Right lung (tissue), 5 donors: ENCODE measurements around the gene RAB35. TPM values are rescaled to one million over a fixed set of nuclear protein-coding genes. Genes with fewer than 3 reads are reported as not detected.

Experiments
- DNase-seq, 2 donors: peaks; one replicate each; pipeline ENCODE4 v3.0.0-alpha.2; 2013
- polyA plus RNA-seq, 5 donors: library from polyadenylated mRNA; unstranded; fragments of 120-200 nt; gene quantifications; one replicate each; pipeline versions ENCODE4 v1.2.1 to v1.2.3, GENCODE V29; 2013; ENCODE audit warnings: inconsistent platforms in 1 of 5, low replicate concordance in 1 of 5; ENCODE audit not compliant: insufficient read length in 5 of 5, insufficient read depth in 1 of 5

RAB35 gene
- polyA plus RNA-seq, 5 donors = 32.9 to 42.9 (median 35.5) TPM

DNA sequence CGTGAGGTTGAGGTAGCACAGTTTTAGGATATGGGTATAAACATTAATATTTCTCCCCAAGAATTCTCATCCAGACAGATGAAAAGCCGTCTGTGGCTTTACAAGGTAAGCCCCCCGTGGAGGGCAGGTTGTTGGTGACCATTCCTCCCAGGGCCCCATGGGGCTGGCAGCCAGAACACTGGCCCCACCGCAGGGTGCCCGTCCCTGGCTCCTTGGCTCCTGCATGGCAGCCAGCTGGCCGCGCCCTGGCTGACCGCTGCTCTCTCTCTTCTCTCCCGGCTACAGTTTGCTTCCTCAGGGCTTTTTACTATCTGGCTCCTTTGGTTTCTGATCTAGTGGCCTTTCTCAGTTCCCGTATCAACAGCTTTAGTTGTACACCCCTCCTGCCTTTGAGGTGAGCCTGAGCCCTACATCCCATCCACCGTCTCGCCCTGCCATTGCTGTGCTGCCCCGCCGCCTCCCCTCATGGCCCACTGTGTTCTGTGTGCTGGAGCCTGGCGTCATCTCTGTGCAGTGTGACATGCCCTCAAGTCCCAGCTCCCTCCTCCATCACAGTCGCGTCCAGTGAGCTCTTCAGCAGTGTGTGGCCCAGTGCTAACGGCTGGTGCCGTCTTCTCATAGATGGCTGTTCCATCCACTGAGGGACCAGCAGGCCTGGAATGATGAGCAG lies 25.8 kb downstream of the RAB35 start:
- no peak for DNase-seq

DNA sequence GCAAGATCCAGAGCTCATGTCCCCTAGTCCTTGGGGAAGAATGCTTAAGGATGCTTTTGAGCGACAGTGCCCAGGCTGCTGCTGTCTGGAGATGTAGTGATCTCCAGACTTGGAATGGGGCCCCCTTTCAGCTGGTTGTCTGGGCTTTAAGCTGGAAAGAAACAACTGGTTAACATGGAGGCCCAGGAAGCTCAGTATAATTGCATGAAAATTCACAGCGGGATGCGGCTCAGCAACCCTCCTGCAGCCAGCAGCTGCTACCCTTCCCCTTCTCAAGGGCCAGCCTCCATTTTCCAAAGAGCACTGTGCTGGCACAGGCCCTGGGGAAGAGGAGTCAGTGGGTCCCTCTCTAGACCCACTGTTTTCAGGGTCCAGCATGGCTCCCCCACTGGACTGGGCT lies 26.3 kb downstream of the RAB35 start:
- DNase-seq = no peak

DNA sequence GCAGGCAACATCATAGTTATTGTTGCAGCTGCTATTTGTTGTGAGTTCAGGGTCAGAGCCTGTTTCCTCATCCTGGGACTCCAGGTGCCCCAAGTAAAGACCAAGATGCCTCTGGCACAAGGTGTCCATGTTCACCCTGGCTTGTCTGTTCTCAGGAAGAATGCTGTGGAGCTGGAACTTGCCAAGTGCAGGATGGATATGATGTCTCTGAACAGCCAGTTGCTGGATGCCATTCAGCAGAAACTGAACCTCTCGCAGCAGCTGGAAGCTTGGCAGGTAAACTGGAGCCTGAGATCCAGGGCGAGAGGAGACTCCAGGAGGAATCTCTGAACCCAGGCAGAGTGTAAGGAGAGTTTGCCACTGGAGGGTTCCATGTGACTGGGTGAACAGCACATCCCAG lies 26.8 kb downstream of the RAB35 start:
- no peak for DNase-seq

DNA sequence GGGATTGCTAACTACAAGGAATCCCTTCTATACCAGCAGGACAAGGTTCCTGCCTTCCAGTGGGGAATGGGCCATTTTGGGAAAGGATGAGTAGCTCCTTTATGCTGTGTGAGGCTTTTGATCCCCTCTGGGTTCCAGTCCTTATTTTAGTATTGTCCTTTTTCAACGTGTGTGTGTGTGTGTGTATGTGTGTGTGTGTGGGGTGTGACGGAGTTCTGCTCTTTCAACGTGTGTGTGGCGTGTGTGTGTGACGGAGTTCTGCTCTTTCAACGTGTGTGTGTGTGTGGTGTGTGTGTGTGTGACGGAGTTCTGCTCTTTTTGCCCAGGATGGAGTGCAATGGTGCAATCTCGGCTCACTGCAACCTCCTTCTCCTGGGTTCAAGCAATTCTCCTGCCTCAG lies 27.4 kb downstream of the RAB35 start:
- no peak for DNase-seq

DNA sequence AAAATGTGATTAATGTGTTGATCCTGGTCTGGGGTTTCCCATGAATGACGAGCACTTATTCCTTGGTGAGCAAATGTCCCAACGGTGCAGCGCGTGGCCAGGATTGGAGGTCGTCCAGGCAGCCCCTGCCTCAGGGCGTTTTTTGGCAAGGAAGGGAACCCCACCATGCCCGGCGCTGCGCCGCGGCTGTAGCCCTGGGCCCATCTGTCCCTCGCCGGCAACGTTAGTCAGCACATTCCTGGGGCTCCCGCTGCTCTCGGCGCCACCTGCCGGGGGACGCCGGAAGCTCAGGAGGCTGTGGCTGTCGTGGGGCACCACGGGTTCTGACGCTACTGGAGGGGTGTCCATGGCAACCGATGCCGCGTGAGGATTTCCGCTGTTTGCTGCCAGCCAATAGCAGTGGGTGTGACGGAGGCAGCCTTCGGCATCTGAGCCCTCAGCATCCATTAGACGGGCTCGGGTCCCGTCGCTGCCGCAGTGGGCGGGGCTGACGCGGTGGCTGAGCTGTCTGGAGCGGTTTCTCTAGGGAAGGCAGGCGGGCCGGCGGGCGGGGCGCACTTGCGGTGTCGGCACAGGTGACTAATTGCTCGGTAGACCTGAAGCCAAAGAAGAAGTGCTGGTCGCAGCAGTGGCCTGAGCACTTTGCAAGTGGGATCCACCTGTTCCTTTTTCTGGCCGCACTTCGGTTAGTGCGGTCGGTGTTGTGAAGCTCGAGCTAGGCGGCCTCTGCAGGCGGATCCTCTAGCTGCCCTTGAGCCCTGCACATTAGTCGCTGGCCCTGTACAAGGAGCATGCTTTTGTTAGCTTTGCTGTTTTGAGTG lies 29.5 kb downstream of the RAB35 start:
- peak; percentile 94 to 96 for DNase-seq

DNA sequence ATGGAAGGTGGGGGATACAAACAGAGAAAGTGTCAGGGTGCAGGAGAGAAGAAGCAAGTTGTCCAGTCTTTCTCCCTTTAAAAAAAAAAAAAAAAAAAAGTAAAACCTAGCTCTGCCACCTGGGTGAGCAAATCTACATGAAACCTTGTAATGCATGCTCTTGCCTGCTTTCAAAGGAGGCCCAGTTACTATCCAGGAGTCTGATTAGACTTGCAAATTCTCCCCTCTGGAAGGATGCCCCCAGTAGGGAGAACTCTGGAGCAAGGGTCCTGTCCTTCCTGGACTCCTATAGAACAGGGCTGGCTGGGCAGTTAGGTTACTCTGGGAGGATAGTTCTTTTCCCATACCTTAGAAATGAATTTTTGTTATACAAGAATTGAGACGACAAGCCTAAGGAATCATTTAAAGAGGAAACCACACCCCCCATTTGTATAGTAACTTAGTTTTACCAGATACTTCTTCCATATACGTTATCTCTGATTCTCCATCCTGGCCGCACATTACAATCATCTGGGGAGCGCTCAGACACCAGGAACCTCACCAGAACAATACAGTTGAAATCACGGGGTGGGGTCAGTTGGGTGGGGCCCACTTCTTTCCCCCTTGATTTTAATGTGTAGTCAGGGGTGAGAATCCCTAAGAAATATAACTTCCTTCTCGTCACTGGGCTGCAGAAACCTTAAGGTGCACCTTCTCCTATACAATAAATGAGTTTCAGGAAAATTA lies 30.5 kb downstream of the RAB35 start:
- no peak for DNase-seq

DNA sequence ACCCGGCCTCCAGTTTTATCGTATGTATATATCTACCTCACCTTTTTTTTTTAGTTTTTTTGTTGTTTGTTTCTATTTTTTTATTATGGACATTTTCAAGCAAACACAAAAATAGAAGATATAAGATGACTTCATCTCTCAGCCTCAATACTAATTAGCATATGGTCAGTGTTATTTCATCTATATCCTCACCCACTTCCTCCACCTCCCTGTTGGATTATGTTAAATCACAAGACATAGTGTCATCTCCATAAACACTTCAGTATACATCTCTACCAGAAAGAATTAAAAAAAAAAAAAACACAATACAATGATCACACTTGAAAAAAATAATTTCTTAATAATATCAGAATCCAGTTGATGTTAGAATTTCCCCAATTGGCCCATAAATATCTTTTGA lies 34.9 kb downstream of the RAB35 start:
- DNase-seq = no peak

DNA sequence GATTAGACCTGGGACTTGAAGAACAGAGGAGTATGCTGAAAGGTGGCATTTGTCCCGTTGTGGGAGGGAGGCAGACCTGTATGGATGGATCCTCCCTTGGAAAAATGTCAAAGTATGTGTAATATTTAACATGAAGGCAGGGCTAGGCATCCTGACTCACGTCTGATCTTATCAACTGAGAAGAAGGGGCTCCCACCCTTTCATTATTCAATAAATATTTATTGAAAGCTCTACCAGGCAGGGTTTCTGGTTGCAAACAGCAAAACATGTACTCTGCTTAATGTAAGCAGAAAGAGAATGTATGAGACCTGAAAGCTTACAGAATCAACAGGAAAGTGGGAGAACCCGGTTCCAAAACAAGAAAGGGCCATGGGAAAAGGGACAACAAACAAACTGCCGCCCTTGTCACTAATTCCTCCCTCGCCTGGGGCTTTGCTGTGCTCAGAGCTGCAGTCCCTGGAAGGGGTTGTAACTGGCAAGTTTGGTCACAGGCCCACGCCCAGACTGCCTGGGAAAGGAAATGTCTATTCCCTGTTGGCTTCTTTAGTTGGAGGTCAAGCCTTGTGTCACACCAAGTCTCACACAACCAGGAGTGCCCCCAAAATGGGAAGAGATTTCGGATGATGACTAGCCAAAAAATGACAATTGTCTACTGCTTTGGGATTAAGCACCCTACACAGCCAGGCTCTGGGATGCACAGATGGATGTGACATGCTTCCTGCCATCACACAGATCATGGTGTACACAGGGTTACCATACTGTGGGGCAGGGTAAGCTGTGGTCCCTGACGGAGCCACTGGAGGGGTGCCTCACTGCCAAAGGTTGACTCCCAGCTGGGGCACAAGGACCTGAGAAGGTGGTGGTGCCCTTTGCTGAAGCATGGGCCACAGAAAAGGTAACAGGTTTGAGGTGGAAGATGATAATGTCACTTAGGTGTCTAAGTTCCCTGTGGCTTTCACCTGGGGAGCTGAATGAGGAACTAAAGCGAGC lies 36.8 kb downstream of the RAB35 start:
- no peak for DNase-seq

DNA sequence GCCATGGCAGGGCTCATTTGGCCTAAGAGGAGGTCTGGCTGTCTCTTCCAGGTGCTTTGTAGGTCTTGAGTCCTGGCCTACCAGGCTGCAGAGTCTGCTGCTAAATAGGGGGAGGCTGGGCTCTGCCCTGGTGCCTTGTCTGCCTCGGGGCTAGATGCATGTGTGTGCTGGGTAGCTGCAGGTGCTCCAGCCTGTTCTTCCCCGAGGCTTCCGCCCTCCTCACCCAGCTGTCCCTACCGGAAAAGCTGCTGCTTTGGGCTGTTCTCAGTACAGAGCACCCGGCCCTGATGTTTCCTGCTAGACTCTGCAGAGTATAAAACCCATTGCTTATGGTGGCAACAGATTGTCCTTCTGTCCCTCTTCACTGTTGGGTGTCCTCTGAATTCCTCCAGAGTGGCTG lies 37.7 kb downstream of the RAB35 start:
- DNase-seq = no peak

DNA sequence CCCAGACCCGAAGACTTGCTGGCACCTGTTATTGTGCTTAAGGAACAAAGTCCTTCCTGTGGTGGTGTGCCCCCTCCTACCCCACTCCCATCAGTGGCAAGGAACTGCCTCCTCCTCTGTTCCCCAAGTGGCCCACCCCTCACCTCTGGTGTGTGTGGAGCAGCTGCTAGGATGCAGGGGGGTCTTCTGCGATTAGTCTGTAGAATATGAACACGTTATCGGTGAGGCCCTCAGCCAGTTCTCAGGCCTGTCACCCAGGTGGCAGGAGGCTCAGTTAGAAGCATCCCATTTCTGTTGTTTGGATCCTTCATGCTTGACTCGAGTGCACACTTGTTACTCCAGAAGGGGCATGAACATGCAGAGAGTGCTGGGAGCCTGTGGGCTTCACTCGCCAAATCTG lies 39.3 kb downstream of the RAB35 start:
- no peak for DNase-seq

DNA sequence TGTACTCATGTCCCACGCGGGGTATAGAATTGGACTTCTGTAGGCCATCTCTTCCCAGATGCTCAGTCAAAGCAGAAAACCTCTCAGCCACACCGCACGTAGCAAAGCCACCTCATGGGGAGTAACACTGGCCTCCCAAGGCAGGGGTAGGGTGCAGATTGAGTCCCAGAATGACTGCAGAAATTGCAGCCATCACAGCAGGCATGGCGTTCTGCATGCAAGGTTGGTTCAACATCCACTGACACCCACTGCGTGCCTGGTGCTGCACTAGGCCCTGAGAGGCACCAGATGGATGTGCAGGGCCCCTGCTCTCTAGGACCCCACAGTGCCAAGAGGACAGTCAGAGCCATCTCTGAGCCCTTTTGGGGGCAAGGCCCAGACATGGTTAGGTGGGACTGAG lies 39.9 kb downstream of the RAB35 start:
- no peak for DNase-seq

DNA sequence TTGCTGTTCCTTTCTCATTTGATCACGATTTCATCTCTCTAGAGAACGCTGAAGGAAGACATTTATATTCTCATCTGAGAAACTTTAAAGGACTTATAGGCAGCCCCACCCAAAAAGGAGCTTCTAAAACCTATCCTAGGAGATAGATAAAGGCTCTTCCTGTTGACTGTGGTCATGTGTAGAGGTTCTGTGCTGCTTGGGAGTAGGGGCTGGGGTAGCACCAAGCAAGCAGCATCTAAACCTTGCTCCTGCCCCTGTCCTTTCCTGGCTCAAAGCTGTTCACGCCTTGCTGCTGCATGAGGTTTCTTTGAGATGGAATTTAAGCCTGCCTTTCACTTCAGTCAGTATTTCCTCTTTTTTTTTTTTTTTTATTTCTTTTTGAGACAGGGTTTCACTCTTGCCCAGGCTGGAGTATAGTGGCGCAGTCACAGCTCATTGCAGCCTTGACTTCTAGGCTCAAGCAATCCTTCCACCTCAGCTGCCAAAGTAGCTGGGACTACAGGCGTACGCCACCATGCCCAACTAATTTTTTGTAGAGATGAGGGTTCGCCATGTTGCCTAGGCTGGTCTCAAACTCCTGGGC lies 41.4 kb downstream of the RAB35 start:
- no peak for DNase-seq

DNA sequence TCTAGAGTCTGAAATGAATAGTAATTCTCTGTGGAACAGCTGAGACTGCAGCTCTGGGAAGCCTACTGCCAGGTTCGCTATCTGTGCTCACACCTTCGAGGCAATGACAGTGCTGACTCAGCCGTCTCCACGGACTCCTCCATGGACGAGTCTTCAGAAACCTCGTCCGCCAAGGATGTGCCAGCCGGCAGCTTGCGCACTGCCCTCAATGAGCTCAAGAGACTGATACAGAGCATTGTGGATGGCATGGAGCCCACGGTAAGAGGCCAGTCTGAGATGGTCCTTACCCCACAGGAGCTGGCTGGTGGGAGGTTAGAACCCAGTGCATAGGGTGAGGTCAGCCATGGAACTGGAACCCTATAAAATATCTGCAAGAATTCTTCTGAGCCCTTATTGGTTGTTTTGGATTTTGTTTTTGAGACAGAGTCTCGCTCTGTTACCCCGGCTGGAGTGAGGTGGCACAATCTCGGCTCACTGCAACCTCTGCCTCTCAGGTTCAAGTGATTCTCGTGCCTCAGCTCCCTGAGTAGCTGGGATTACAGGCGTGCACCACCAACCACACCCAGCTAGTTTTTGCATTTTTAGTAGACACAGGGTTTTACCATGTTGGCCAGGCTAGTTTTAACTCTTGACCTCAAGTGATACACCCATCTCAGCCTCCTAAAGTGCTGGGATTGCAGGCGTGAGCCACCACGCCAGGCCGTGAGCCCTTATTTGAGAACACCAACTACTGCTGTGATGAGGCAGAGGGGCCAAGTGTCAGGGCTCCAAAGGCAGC lies 43.9 kb downstream of the RAB35 start:
- DNase-seq = no peak

DNA sequence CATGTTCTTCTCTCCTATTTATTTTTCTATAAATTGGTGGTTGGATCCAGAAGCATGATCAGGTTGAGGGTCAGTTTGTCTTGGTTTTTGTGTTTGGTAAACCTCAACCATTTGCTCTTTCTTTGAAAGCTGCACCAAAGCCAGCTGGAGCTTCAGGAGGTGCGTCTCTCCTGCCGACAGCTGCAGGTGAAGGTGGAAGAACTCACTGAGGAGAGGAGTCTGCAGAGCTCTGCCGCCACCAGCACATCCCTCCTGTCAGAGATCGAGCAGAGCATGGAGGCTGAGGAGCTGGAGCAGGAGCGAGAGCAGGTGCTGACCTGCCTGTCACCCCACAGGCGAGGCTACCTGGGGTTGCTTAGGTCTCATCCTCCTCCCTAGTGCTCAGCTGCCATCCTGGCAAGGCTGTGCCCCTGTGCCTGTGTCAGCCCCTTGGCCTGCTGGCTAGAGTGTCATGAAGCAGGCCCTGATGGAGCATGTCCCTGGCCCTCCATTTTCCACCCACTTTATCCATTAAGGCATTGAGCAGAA lies 45.0 kb downstream of the RAB35 start:
- DNase-seq = no peak

DNA sequence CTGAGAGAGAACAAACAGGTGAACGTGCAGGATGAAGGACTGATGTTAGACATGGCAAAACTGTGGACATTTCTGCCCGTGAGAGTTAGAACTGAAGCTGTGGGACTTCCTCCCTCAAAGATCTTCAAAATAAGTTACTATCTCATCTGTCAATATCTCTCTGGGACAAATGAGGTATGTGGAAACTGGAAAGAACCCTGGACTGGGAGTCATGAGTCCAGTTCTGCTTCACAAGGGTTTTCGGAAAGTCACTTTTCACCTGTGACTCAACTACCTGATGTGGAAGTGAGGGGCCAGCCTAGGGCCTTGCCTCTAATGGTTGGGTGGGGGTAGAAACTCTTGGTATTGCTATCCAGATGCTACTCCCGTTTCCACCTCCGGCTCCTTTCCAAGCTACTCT lies 47.3 kb downstream of the RAB35 start:
- DNase-seq = no peak

DNA sequence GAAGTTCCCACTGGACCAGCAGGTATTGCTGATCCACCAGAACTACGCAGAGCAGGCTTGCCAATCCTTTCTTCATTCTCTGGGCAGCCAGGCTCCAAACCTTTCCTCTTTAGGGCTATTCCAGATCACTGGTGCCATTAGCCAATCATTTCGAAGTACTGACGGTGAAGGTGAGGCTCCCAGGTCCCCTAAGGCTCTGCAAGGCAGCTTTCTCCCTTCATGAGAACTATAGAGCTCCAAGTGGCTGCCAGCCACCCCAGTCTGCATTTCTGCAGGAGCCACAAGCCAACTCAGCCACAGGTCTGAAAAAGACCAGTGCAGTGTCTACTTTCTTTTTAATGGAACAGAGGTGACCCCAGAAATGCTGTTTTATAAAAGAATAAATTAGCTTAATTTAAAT lies 48.7 kb downstream of the RAB35 start:
- no peak for DNase-seq

DNA sequence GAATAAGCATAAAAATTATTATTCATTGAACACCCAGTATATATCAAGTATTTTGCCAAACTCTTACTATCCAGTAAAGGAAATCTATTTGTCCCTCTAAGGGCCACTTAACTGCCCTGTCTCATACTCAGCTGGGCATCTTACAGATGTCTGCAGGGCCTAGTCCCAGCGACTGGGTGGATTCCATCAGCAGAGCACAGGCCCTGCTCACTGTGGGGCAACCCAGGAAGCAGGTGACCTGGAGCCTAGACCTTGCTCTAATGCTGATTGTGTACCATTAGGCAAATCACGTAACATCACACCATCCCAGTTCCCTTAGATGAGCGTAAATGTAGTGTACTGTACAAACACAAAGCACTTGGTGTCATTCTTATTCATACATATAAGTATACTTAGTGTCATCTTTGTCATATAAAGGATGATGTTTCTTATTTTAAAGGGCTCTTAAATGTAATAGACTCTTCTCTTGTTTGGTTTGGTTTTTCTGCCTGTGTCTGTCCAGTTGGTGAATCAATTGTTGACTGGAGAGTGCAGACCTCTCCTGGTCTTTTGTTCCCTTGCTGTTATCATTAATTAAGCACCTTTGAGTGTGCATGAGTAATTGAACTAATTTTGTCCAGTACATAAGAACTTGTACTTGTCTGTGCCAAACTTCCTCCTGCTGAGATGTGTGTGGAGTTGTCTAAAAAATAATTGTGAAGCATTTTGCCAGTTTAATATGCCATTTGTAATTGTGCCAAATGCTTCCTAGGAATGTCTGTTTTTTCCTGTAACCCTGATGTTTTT lies 49.3 kb downstream of the RAB35 start:
- DNase-seq = no peak

DNA sequence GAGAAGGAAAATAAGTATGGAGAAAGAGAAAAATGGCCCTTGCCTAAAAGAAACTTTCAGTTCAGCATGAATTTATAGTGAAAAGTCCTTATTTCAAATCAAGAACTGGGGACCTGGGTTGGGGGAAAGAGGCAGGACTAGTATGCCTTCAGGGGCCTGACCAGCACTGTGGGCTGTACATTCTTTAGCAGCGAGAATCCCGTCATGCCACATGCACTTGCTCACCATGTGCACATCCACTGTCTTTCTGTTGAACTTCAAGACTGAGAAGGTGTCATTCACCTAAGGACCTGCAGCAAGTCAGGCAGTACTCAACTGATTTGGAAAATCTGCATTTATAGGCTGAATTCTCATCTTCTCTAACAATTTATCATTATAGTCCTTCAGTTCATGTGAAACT lies 50.2 kb downstream of the RAB35 start:
- DNase-seq = no peak

DNA sequence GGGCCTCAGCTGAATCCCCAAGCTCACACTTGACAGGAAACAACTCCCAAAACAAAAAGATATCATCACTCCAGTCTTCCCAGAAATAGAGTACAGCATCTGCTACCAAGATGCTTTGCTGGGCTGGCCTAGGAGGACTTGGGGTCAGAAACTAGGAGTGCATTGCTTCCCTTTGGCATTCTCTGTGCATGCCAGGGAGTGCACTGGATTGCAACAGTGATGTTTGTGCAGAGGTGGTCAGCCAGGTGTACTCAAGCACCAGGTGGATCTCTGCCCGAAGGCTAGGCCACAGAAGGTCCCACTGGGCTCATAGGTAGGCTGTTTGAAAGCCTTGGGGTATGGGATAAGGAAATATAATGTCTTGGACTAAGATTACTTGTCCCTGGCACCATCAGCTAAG lies 51.1 kb downstream of the RAB35 start:
- no peak for DNase-seq
